CD4-positive, alpha-beta T cell treated with Interleukin-15 for 4 hours (primary cell): ENCODE results near the gene SMC1A.

Experiments used
- DNase-seq: peaks from one replicate; pipeline ENCODE4 v3.0.0-alpha.2; 2020; ENCODE audit warnings: low spot score

The SMC1A gene

DNA sequence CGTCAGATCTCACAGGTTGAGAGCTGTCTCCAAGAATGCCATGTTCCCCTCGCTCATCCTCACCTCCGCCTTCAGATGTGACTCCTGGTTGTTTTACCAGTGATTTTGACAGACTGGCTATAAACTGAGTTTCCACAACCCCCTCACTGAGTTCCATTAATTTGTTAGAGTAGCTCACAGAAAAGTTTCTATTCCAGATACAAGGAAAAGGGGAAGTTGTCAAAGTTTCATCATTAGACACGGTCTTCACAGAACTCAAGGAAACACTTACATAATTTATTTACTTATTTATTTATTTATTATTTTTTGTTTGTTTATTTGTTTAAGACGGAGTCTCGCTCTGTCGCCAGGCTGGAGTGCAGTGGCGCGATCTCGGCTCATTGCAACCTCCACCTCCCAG is 85.4 kb downstream of the SMC1A start:
- DNase-seq = no peak

DNA sequence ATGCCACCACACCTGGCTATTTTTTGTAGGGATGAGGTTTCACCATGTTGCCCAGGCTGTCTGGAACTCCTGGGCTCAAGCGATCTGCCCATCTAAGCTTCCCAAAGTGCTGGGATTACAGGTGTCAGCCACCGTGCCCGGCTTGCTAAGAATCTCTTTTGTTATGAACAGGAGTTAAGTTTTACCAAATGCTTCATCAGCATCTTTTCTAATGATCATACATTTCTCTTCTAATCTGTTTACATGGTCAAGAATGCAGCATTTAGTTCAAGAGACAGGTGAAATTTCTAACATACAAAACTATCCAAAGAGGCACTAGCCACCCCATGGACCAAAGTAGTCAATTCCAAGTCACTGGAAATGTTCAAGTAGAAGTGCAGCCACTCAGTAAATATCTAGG is 88.6 kb downstream of the SMC1A start:
- DNase-seq = no peak

DNA sequence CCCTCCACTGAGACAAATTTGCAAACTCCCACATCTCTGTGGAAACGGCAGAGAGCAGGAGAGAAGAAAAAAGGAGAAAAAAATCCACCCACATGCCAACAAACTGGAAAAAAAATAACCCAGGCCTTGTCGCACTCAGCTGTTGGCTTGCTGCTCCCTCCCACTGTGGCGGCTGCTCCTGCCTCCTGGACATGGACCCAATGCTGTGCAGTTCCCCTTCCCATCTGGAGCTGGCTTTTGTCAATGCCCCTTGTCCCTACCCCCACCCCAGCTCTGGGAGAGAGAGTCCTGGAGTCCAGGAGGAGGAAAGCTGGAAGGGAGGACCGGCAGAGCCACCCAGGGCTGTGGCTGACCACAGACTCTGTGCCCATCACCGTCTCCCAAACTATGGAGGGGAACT is 90.2 kb downstream of the SMC1A start:
- DNase-seq = no peak

DNA sequence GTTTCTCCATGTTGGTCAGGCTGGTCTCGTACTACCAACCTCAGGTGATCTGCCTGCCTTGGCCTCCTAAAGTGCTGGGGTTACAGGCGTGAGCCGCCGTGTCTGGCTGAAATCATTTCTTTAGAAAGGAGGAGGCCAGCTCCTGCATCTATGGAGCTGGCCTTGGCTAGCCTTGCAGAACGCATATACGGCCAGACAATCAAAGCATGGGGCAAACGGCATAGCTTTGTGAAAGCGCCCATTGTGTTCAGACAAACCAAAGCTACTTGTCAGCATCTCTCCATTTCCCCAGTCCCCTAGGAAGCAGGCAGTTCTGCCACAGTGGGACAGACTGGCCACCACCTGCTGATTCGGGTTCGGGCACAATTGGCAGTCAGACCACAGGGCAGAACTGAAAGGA is 92.1 kb downstream of the SMC1A start:
- DNase-seq = no peak

DNA sequence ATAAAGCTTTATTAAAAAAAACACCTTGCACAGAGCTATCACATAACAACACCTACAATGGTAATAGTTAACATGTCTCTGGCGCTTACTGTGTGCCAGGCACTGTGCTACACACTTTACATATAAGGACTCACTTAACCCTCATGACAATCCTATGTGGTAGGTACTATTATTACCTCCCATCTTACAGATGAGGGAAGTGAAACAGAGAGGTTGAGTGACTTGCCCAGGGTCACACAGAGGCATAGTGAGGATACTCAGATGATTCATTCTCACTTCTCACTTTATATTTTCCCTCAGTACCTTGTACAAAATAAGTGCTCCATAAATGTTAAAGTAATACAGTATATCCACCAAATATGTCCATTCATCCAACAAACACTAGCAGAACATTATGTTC is 97.7 kb downstream of the SMC1A start:
- DNase-seq = no peak
